ENCODE results near the gene ADAMTS8. TPM values are rescaled to one million over a fixed set of nuclear protein-coding genes. Genes with fewer than 3 reads are reported as not detected.

Gene ADAMTS8
- total RNA-seq, 1 donor from 2014 or later: 1.5 TPM

- no peaks in the 10 kb centered on the region for H3K27me3 ChIP-seq
- H3K4me1 ChIP-seq: no peaks in the 10 kb centered on the region
- no peaks in the 10 kb centered on the region for H3K36me3 ChIP-seq
- DNase-seq (ENCODE audit: extremely low spot score in 2 of 2): no peak
- H3K27ac ChIP-seq: no peak overlapping the region
- H3K4me3 ChIP-seq: no peak overlapping the region
- TF ChIP-seq POLR2AphosphoS5 (IDR thresholded peaks at IDR 0.05; ENCODE audit: insufficient read depth in 1 of 2, low read depth in 1 of 2) (no peak), CTCF (IDR thresholded peaks at IDR 0.05) (no peak), POLR2A (IDR thresholded peaks at IDR 0.05) (no peak)
- intact Hi-C loops (cut with DNase I): no loop called here
- H3K9me3 ChIP-seq: no peaks in the 10 kb centered on the region
These were observed 36.9 kb upstream of the ADAMTS8 start for GRCh38 chr11:130465263-130465662.

GRCh38 chr11:130464291-130464812 lies 35.9 kb upstream of the ADAMTS8 start:
- no peak overlapping the region for H3K4me3 ChIP-seq
- no peaks in the 10 kb centered on the region for H3K4me1 ChIP-seq
- no peak overlapping the region for H3K27ac ChIP-seq
- no peaks in the 10 kb centered on the region for H3K36me3 ChIP-seq
- intact Hi-C loops (cut with DNase I): no loop called here
- no peaks in the 10 kb centered on the region for H3K9me3 ChIP-seq
- no peaks in the 10 kb centered on the region for H3K27me3 ChIP-seq
- no peak for DNase-seq (ENCODE audit: extremely low spot score in 2 of 2)
- TF ChIP-seq POLR2A (IDR thresholded peaks at IDR 0.05): no peak
- no peak for TF ChIP-seq CTCF (IDR thresholded peaks at IDR 0.05)
- no peak for TF ChIP-seq POLR2AphosphoS5 (IDR thresholded peaks at IDR 0.05; ENCODE audit: insufficient read depth in 1 of 2, low read depth in 1 of 2)

GRCh38 chr11:130462931-130463330 lies 34.5 kb upstream of the ADAMTS8 start:
- intact Hi-C loops (cut with DNase I): no loop called here
- no peaks in the 10 kb centered on the region for H3K4me1 ChIP-seq
- TF ChIP-seq POLR2A (IDR thresholded peaks at IDR 0.05): no peak
- no peak for TF ChIP-seq CTCF (IDR thresholded peaks at IDR 0.05)
- TF ChIP-seq POLR2AphosphoS5 (IDR thresholded peaks at IDR 0.05; ENCODE audit: insufficient read depth in 1 of 2, low read depth in 1 of 2): no peak
- no peak for DNase-seq (ENCODE audit: extremely low spot score in 2 of 2)
- H3K27me3 ChIP-seq: no peaks in the 10 kb centered on the region
- H3K36me3 ChIP-seq: no peaks in the 10 kb centered on the region
- H3K27ac ChIP-seq: no peak overlapping the region
- H3K9me3 ChIP-seq: no peaks in the 10 kb centered on the region
- H3K4me3 ChIP-seq: no peak overlapping the region

- Histone ChIP-seq H3K4me3 (no peak overlapping the region), H3K9me3 (no peaks in the 10 kb centered on the region), H3K4me1 (no peaks in the 10 kb centered on the region), H3K36me3 (no peaks in the 10 kb centered on the region), H3K27ac (no peak overlapping the region), H3K27me3 (no peaks in the 10 kb centered on the region)
- TF ChIP-seq POLR2AphosphoS5 (IDR thresholded peaks at IDR 0.05; ENCODE audit: insufficient read depth in 1 of 2, low read depth in 1 of 2): no peak
- no peak for TF ChIP-seq CTCF (IDR thresholded peaks at IDR 0.05)
- TF ChIP-seq POLR2A (IDR thresholded peaks at IDR 0.05): no peak
- DNase-seq (ENCODE audit: extremely low spot score in 2 of 2): no peak
- intact Hi-C loops (cut with DNase I): no loop called here
These were observed 33.9 kb upstream of the ADAMTS8 start for GRCh38 chr11:130462101-130462885.

- Histone ChIP-seq H3K4me3 (no peak overlapping the region), H3K27ac (no peak overlapping the region), H3K36me3 (no peaks in the 10 kb centered on the region), H3K9me3 (no peaks in the 10 kb centered on the region), H3K4me1 (peaks cover 6% of the 10 kb centered on the region), H3K27me3 (no peaks in the 10 kb centered on the region)
- TF ChIP-seq CTCF (IDR thresholded peaks at IDR 0.05) (no peak), POLR2AphosphoS5 (IDR thresholded peaks at IDR 0.05; ENCODE audit: insufficient read depth in 1 of 2, low read depth in 1 of 2) (no peak), POLR2A (IDR thresholded peaks at IDR 0.05) (no peak)
- no peak for DNase-seq (ENCODE audit: extremely low spot score in 2 of 2)
- intact Hi-C loops (cut with DNase I): no loop called here
These were observed 31.1 kb upstream of the ADAMTS8 start for GRCh38 chr11:130459521-130459920.

Data from vagina (tissue), 2 donors.